IMR-90 (cell line): ENCODE measurements around the gene GATA2. TPM values are rescaled to one million over a fixed set of nuclear protein-coding genes. Genes with fewer than 3 reads are reported as not detected.

ENCODE experiments used
- ATAC-seq: fragments of 200-7000 bp; cut with Tn5 transposase; 2 replicates; pipeline ENCODE4 v1.9.1; 2020; ENCODE audit warnings: low read depth, mild to moderate bottlenecking, moderate library complexity
- BruUV-seq: library from RNA; stranded (reverse); fragments of 400-500 nt; replicated peaks from 2 replicates; lab custom pipeline; 2021; lab: Mats Ljungman, UMichigan
- CTCF ChIA-PET: fragments of 300-600 bp; formaldehyde crosslinking; extraction: SDS; loops from one replicate; lab custom pipeline; 2021; ENCODE audit warnings: antibody characterized with exemption; lab: Yijun Ruan, JAX
- POLR2A ChIA-PET: fragments of 300-600 bp; sonication (Branson Sonifier 250); formaldehyde crosslinking; loops from one replicate; lab custom pipeline; 2022; ENCODE audit warnings: antibody characterized with exemption; ENCODE audit not compliant: unreplicated experiment; lab: Charles Lee
- DNase-seq: peaks from one replicate; pipeline ENCODE4 v3.0.0; 2013
- H2AFZ ChIP-seq: replicated peaks from 2 replicates; pipeline ENCODE3; 2013; ENCODE audit warnings: low read length, mild to moderate bottlenecking; ENCODE audit not compliant: poor library complexity
- H2AK5ac ChIP-seq: 2 replicates; pipeline ENCODE4 v1.6.1; 2013; ENCODE audit warnings: low read depth, low read length, inconsistent platforms
- H2AK9ac ChIP-seq: replicated peaks from 2 replicates; pipeline ENCODE3; 2013; ENCODE audit warnings: mild to moderate bottlenecking, low read depth, low read length, moderate library complexity; ENCODE audit not compliant: poor library complexity
- H2BK120ac ChIP-seq: 2 replicates; pipeline ENCODE4 v1.6.1; 2013; ENCODE audit warnings: low read depth, low read length, inconsistent platforms
- H2BK15ac ChIP-seq: 3 replicates; pipeline ENCODE4 v1.6.1; 2013; ENCODE audit warnings: low read depth, low read length, inconsistent platforms
- H2BK20ac ChIP-seq: 2 replicates; pipeline ENCODE4 v1.6.1; 2013; ENCODE audit warnings: low read depth, mild to moderate bottlenecking, inconsistent platforms, low read length, moderate library complexity
- H2BK5ac ChIP-seq: 2 replicates; pipeline ENCODE4 v1.6.1; 2013; ENCODE audit warnings: mild to moderate bottlenecking, low read depth, low read length, inconsistent platforms; ENCODE audit not compliant: poor library complexity, severe bottlenecking
- H3K14ac ChIP-seq: replicated peaks from 2 replicates; pipeline ENCODE4 v1.6.1; 2013; ENCODE audit warnings: low read depth, low read length, inconsistent platforms
- H3K18ac ChIP-seq: 2 replicates; pipeline ENCODE4 v1.6.1; 2013; ENCODE audit warnings: low read depth, low read length, control low read depth
- H3K23ac ChIP-seq: 2 replicates; pipeline ENCODE4 v1.6.1; 2013; ENCODE audit warnings: low read depth, low read length, inconsistent platforms
- H3K27ac ChIP-seq: 2 replicates; pipeline ENCODE4 v1.5.1; 2013; ENCODE audit warnings: mild to moderate bottlenecking, control low read depth, low read length; ENCODE audit not compliant: insufficient read depth
- H3K27me3 ChIP-seq: 2 replicates; pipeline ENCODE4 v1.6.1; 2013; ENCODE audit warnings: low read length; ENCODE audit not compliant: control insufficient read depth, insufficient read depth
- H3K36me3 ChIP-seq: 2 replicates; pipeline ENCODE4 v1.6.1; 2013; ENCODE audit warnings: low read length, mixed read lengths; ENCODE audit not compliant: control insufficient read depth, insufficient read depth
- H3K4ac ChIP-seq: 2 replicates; pipeline ENCODE4 v1.6.1; 2013; ENCODE audit warnings: low read depth, low read length, inconsistent platforms
- H3K4me1 ChIP-seq: 2 replicates; pipeline ENCODE4 v1.6.1; 2013; ENCODE audit warnings: low read length, mixed read lengths; ENCODE audit not compliant: control insufficient read depth, insufficient read depth
- H3K4me2 ChIP-seq: 2 replicates; pipeline ENCODE4 v1.6.1; 2013; ENCODE audit warnings: low read depth, mild to moderate bottlenecking, control low read depth, low read length, moderate library complexity
- H3K4me3 ChIP-seq: 2 replicates; pipeline ENCODE4 v1.5.1; 2013; ENCODE audit warnings: low read depth, mild to moderate bottlenecking, control low read depth, low read length, moderate library complexity; ENCODE audit not compliant: insufficient read depth
- H3K56ac ChIP-seq: 2 replicates; pipeline ENCODE4 v1.6.1; 2013; ENCODE audit warnings: low read length, inconsistent platforms; ENCODE audit not compliant: insufficient read depth; ENCODE audit errors: extremely low read depth
- H3K79me1 ChIP-seq, 2 experiments: 2 replicates each; pipeline ENCODE4 v1.6.1; 2013; ENCODE audit warnings: low read length in 2 of 2, inconsistent platforms in 1 of 2, low read depth in 1 of 2
- H3K9ac ChIP-seq: 2 replicates; pipeline ENCODE4 v1.6.1; 2013; ENCODE audit warnings: low read depth, low read length, control low read depth
- H3K9me1 ChIP-seq: 2 replicates; pipeline ENCODE4 v1.6.1; 2013; ENCODE audit warnings: low read length, inconsistent platforms; ENCODE audit not compliant: insufficient read depth
- H3K9me3 ChIP-seq: 2 replicates; pipeline ENCODE4 v1.6.1; 2013; ENCODE audit warnings: low read length; ENCODE audit not compliant: control insufficient read depth, insufficient read depth
- H4K20me1 ChIP-seq: 2 replicates; pipeline ENCODE4 v1.6.1; 2013; ENCODE audit warnings: low read length, inconsistent platforms; ENCODE audit not compliant: insufficient read depth
- H4K5ac ChIP-seq: 2 replicates; pipeline ENCODE4 v1.6.1; 2013; ENCODE audit warnings: mild to moderate bottlenecking, low read depth, low read length, control low read depth
- H4K8ac ChIP-seq, 2 experiments: 2 replicates each; pipeline ENCODE4 v1.6.1; 2013; ENCODE audit warnings: low read depth in 2 of 2, low read length in 2 of 2, control low read depth in 1 of 2, inconsistent platforms in 1 of 2
- H4K91ac ChIP-seq: 2 replicates; pipeline ENCODE4 v1.6.1; 2013; ENCODE audit warnings: low read depth, low read length, inconsistent platforms; ENCODE audit not compliant: insufficient read depth
- BHLHE40 ChIP-seq: fragments of 150-350 bp; IDR thresholded peaks from 2 replicates; pipeline ENCODE4 v1.6.1; 2016; ENCODE audit warnings: mild to moderate bottlenecking, low read depth, low read length
- CEBPB ChIP-seq: IDR thresholded peaks from 2 replicates; pipeline ENCODE4 v1.6.1; 2012; ENCODE audit warnings: low read depth, low read length, improper control_type of control experiment
- CHD1 ChIP-seq: IDR thresholded peaks from 2 replicates; pipeline ENCODE4 v1.6.1; 2012; ENCODE audit warnings: low read depth, low read length, improper control_type of control experiment
- FOS ChIP-seq: fragments of 150-350 bp; IDR thresholded peaks from 2 replicates; pipeline ENCODE4 v1.6.1; 2016; ENCODE audit warnings: low read depth, low read length
- MAFK ChIP-seq: IDR thresholded peaks from 2 replicates; pipeline ENCODE4 v1.6.1; 2012; ENCODE audit warnings: low read depth, low read length, improper control_type of control experiment
- MAZ ChIP-seq: IDR thresholded peaks from 2 replicates; pipeline ENCODE4 v1.6.1; 2012; ENCODE audit warnings: low read depth, mild to moderate bottlenecking, low read length, improper control_type of control experiment, moderate library complexity, borderline replicate concordance
- MXI1 ChIP-seq: IDR thresholded peaks from 2 replicates; pipeline ENCODE4 v1.6.1; 2012; ENCODE audit warnings: low read depth, mild to moderate bottlenecking, low read length, moderate library complexity, borderline replicate concordance
- NFE2L2 ChIP-seq: fragments of 150-350 bp; IDR thresholded peaks from 2 replicates; pipeline ENCODE4 v1.6.1; 2016; ENCODE audit warnings: low read depth, mild to moderate bottlenecking, low read length
- POLR2A ChIP-seq: IDR thresholded peaks from 2 replicates; pipeline ENCODE4 v1.6.1; 2012; ENCODE audit warnings: mild to moderate bottlenecking, low read depth, low read length
- RAD21 ChIP-seq: IDR thresholded peaks from 2 replicates; pipeline ENCODE4 v1.6.1; 2012; ENCODE audit warnings: low read length, improper control_type of control experiment
- RCOR1 ChIP-seq: IDR thresholded peaks from 2 replicates; pipeline ENCODE4 v1.6.1; 2012; ENCODE audit warnings: mild to moderate bottlenecking, low read length, improper control_type of control experiment; ENCODE audit not compliant: insufficient replicate concordance
- RFX5 ChIP-seq: IDR thresholded peaks from 2 replicates; pipeline ENCODE4 v1.8.0; 2012; ENCODE audit warnings: low read depth, mild to moderate bottlenecking, low read length, moderate library complexity
- SMC3 ChIP-seq: fragments of 150-350 bp; IDR thresholded peaks from 2 replicates; pipeline ENCODE4 v1.6.1; 2016; ENCODE audit warnings: low read depth, mild to moderate bottlenecking, antibody characterized with exemption, low read length, moderate library complexity
- WGBS, 2 experiments: methylation state at CpG; one replicate each; pipeline versions ENCODE4 v1.1.5 to v1.1.7; 2013; ENCODE audit warnings: missing lambda C conversion rate in 2 of 2; ENCODE audit not compliant: insufficient read length in 1 of 2; ENCODE audit errors: extremely low coverage in 2 of 2; 5-methylcytosine and 5-hydroxymethylcytosine counted together
- dilution Hi-C: fragments of 300-500 bp; cut with HindIII; formaldehyde crosslinking; loops from one replicate; pipeline ENCODE4 v1.14.3; 2018; ENCODE audit warnings: low sequenced_read_pairs; ENCODE audit not compliant: unreplicated experiment
- in situ Hi-C: fragments of 300-500 bp; cut with MboI; formaldehyde crosslinking; loops from 3 replicates; pipeline ENCODE4 v1.14.3; 2019; ENCODE audit warnings: low sequenced_read_pairs, inconsistent platforms, mixed read lengths
- intact Hi-C: fragments of 100-400 bp; cut with micrococcal nuclease; formaldehyde crosslinking; loops from 2 replicates; pipeline ENCODE4 v1.10.0; 2022
- polyA plus RNA-seq, 3 experiments: library from polyadenylated mRNA; depleted of rRNA; stranded (reverse); fragments of >200 nt; gene quantifications; 2 replicates each; pipeline ENCODE4 v1.2.3, GENCODE V29; 2012; ENCODE audit warnings: low replicate concordance in 1 of 3
- total RNA-seq: library from RNA; depleted of rRNA; stranded (reverse); fragments of >200 nt; gene quantifications from 2 replicates; pipeline ENCODE4 v1.2.3, GENCODE V29; 2012
- TF ChIP-seq, protein P1 (sequence below): conservative IDR thresholded peaks from 2 replicates; pipeline ENCODE4 v1.5.1; 2012; ENCODE audit warnings: mild to moderate bottlenecking, low read depth, low read length, improper control_type of control experiment
- TF ChIP-seq, protein P2 (sequence below): fragments of 150-350 bp; IDR thresholded peaks from 2 replicates; pipeline ENCODE4 v1.6.1; 2016; ENCODE audit warnings: low read depth, mild to moderate bottlenecking, low read length, moderate library complexity, borderline replicate concordance
- TF ChIP-seq, protein P3 (sequence below): fragments of 150-350 bp; IDR thresholded peaks from 2 replicates; pipeline ENCODE4 v1.6.1; 2017; ENCODE audit warnings: mild to moderate bottlenecking, antibody characterized with exemption, low read length, low read depth

GATA2 gene
- total and polyA plus RNA-seq, 2 of the 4 experiments (the other 2 are of a cell fraction), result 2.2 to 13.5 TPM

DNA sequence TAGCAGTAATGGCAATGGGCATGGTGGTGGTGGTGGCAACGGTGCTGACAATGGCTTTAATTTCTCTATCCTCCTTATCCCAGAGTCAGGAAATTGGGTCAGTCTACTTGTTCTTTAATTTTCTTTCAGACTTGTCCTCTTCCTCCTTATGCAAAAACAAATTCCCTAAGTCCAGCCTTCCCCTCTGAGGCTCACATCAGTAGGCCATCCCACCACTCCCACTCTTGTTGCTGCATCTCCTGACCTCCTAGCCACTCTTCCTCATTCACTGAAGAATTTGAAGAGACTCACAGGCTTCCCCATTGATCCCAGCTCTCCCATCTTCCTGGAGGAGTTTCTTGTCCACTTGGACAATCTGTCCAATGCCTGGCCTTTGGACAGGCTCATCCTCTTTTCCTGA, 46.2 kb downstream of the GATA2 start:
- H3K23ac ChIP-seq, result no peak overlapping the region
- no peaks in the 10 kb centered on the region for H3K79me1 ChIP-seq
- H3K4ac ChIP-seq, result no peak overlapping the region
- H3K9me3 ChIP-seq, result no peaks in the 10 kb centered on the region
- H3K18ac ChIP-seq, result no peak overlapping the region
- BruUV-seq, result no TSS peak
- no peak overlapping the region for H2BK120ac ChIP-seq
- no peak for DNase-seq
- H4K91ac ChIP-seq, result no peak overlapping the region
- H2AFZ ChIP-seq, result peak overlapping the region; percentile 63
- intact Hi-C loops (no loop called here), in situ Hi-C loops (no loop called here), dilution Hi-C loops (no loop called here)
- H2BK5ac ChIP-seq, result no peak overlapping the region
- no CpG with 5 or more reads among the region's 1 CpG for WGBS, 2 experiments
- H3K56ac ChIP-seq, result no peak overlapping the region
- ChIA-PET CTCF (no interaction called here), POLR2A (no interaction called here)
- no peak overlapping the region for H3K14ac ChIP-seq
- no peak overlapping the region for H2BK15ac ChIP-seq
- no peaks in the 10 kb centered on the region for H4K20me1 ChIP-seq
- no peak overlapping the region for H3K9ac ChIP-seq
- no peak overlapping the region for H4K8ac ChIP-seq
- no peak overlapping the region for H2BK20ac ChIP-seq
- peaks cover 42% of the 10 kb centered on the region for H3K27me3 ChIP-seq
- TF ChIP-seq, protein P1, sequence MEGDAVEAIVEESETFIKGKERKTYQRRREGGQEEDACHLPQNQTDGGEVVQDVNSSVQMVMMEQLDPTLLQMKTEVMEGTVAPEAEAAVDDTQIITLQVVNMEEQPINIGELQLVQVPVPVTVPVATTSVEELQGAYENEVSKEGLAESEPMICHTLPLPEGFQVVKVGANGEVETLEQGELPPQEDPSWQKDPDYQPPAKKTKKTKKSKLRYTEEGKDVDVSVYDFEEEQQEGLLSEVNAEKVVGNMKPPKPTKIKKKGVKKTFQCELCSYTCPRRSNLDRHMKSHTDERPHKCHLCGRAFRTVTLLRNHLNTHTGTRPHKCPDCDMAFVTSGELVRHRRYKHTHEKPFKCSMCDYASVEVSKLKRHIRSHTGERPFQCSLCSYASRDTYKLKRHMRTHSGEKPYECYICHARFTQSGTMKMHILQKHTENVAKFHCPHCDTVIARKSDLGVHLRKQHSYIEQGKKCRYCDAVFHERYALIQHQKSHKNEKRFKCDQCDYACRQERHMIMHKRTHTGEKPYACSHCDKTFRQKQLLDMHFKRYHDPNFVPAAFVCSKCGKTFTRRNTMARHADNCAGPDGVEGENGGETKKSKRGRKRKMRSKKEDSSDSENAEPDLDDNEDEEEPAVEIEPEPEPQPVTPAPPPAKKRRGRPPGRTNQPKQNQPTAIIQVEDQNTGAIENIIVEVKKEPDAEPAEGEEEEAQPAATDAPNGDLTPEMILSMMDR, result no peak
- TF ChIP-seq POLR2A (no peak), RAD21 (no peak), RCOR1 (no peak), BHLHE40 (no peak), NFE2L2 (no peak), MAFK (no peak), MXI1 (no peak), FOS (no peak), CEBPB (no peak), RFX5 (no peak), CHD1 (no peak), SMC3 (no peak), MAZ (no peak)
- TF ChIP-seq, protein P2, sequence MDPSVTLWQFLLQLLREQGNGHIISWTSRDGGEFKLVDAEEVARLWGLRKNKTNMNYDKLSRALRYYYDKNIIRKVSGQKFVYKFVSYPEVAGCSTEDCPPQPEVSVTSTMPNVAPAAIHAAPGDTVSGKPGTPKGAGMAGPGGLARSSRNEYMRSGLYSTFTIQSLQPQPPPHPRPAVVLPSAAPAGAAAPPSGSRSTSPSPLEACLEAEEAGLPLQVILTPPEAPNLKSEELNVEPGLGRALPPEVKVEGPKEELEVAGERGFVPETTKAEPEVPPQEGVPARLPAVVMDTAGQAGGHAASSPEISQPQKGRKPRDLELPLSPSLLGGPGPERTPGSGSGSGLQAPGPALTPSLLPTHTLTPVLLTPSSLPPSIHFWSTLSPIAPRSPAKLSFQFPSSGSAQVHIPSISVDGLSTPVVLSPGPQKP, result no peak
- TF ChIP-seq, protein P3, sequence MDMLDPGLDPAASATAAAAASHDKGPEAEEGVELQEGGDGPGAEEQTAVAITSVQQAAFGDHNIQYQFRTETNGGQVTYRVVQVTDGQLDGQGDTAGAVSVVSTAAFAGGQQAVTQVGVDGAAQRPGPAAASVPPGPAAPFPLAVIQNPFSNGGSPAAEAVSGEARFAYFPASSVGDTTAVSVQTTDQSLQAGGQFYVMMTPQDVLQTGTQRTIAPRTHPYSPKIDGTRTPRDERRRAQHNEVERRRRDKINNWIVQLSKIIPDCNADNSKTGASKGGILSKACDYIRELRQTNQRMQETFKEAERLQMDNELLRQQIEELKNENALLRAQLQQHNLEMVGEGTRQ, result no peak
- no peaks in the 10 kb centered on the region for H3K4me1 ChIP-seq
- H3K36me3 ChIP-seq, result no peaks in the 10 kb centered on the region
- ATAC-seq, result no peak
- no peak overlapping the region for H3K27ac ChIP-seq
- no peak overlapping the region for H2AK9ac ChIP-seq
- no peak overlapping the region for H2AK5ac ChIP-seq
- 0 out of 2 replicates have a peak, but pooled peaks cover 4% of the 10 kb centered on the region for H3K9me1 ChIP-seq
- no peak overlapping the region for H4K5ac ChIP-seq
- no peak overlapping the region for H3K4me2 ChIP-seq
- H3K4me3 ChIP-seq, result no peak overlapping the region
